Prostate gland (tissue), 2 donors: ENCODE data around the gene NRCAM. TPM values are rescaled to one million over a fixed set of nuclear protein-coding genes. Genes with fewer than 3 reads are reported as not detected.

Experiments used
- DNase-seq: peaks from one replicate; pipeline ENCODE4 v3.0.0-alpha.2; 2019; ENCODE audit warnings: low spot score
- H3K27ac ChIP-seq, 2 donors: fragments of 200-600 bp; sonication (generic); 2 replicates each; pipeline ENCODE4 v1.5.1; 2017 to 2019
- H3K27me3 ChIP-seq: fragments of 200-600 bp; sonication (generic); replicated peaks from 2 replicates; pipeline ENCODE4 v1.5.1; 2019; ENCODE audit not compliant: insufficient read depth
- H3K36me3 ChIP-seq, 2 donors: fragments of 200-600 bp; sonication (generic); 1 replicate in 1 of 2; 2 replicates in 1 of 2; pipeline versions ENCODE4 v1.5.1 to v1.8.1; 2017 to 2019
- H3K4me1 ChIP-seq: fragments of 200-600 bp; sonication (generic); replicated peaks from 2 replicates; pipeline ENCODE4 v1.5.1; 2019
- H3K4me3 ChIP-seq, 2 donors: fragments of 200-600 bp; sonication (generic); 2 replicates each; pipeline ENCODE4 v1.5.1; 2017 to 2019
- H3K9me3 ChIP-seq: fragments of 200-600 bp; sonication (generic); 2 replicates; pipeline ENCODE4 v1.5.1; 2017
- CTCF ChIP-seq, 4 experiments: fragments of 200-600 bp in 2 of 4; fragments of 450-650 bp in 2 of 4; sonication (generic) in 2 of 4; IDR thresholded peaks; 1 replicate in 3 of 4; 2 replicates in 1 of 4; pipeline ENCODE4 v1.5.1; 2016 to 2019; ENCODE audit warnings: antibody characterized with exemption in 4 of 4, mild to moderate bottlenecking in 2 of 4, moderate library complexity in 2 of 4
- POLR2A ChIP-seq: fragments of 450-650 bp; IDR thresholded peaks from one replicate; pipeline ENCODE4 v1.6.1; 2016; ENCODE audit warnings: antibody characterized with exemption, mild to moderate bottlenecking
- POLR2AphosphoS5 ChIP-seq: sonication (generic); formaldehyde crosslinking; IDR thresholded peaks from one replicate; pipeline ENCODE4 v1.6.1; 2017; ENCODE audit warnings: antibody characterized with exemption
- WGBS: methylation state at CpG from one replicate; pipeline ENCODE4 v1.1.5; 2018; 5-methylcytosine and 5-hydroxymethylcytosine counted together
- intact Hi-C: fragments of 100-400 bp; cut with DNase I; formaldehyde crosslinking; loops from one replicate; pipeline ENCODE4 v1.14.2; 2022
- total RNA-seq, 2 donors: library from RNA; depleted of rRNA; stranded (reverse); fragments of >200 nt; gene quantifications; one replicate each; pipeline ENCODE4 v1.1.0, GENCODE V29; 2016

NRCAM gene
- total RNA-seq, 2 donors from 2014 or later: 1.1 to 3.1 TPM

DNA sequence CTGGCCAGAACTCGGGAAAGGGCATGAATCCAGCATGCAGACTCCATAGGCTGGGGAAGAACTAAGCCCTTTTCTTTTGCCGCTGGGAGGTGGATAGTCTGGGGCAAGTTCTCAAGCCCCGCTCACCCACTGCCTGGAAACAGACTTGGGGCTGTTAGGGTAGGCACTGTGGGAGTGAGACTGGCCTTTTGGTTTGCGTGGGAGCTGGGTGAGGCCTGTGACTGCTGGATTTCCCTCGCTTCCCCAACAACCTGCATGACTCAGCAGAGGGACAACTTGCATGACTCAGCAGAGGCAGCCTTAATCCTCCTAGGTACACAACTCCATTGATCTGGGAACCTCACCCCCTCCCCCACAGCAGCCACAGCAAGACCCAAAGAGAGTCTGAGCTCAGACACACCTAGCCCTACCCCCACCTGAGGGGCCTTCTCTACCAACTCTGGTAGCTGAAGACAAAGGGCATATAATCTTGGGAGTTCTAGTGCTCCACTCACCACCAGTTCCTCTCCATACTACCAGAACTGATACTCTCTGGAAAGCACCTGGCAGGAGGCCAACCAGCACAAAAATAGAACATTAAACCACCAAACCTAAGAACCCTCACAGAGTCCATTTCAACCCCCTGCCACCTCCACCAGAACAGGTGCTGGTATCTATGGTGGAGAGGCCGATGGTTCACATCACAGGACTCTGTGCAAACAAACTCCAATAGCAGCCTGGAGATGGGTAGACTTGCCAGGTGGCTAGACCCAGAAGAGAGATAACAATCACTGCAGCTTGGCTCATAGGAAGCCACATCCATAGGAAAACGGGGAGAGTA is 244.6 kb downstream of the NRCAM start:
- no peak for TF ChIP-seq POLR2A
- TF ChIP-seq POLR2AphosphoS5: no peak
- TF ChIP-seq CTCF (IDR thresholded peaks at IDR 0.05): no peak
- Histone ChIP-seq H3K4me3 (no peak overlapping the region), H3K27me3 (no peaks in the 10 kb centered on the region), H3K36me3 (no peaks in the 10 kb centered on the region), H3K9me3 (no peaks in the 10 kb centered on the region), H3K4me1 (no peaks in the 10 kb centered on the region), H3K27ac (no peak overlapping the region)
- 83% methylated on average over 7 of the region's 7 CpGs for WGBS
- no peak for DNase-seq
- intact Hi-C loops: no loop called here

- H3K27ac ChIP-seq: no peak overlapping the region
- H3K36me3 ChIP-seq: no peaks in the 10 kb centered on the region
- TF ChIP-seq POLR2A: no peak
- no peak for TF ChIP-seq POLR2AphosphoS5
- TF ChIP-seq CTCF (IDR thresholded peaks at IDR 0.05): no peak
- H3K9me3 ChIP-seq: no peaks in the 10 kb centered on the region
- intact Hi-C loops: no loop called here
- no peak overlapping the region for H3K4me3 ChIP-seq
- no peaks in the 10 kb centered on the region for H3K27me3 ChIP-seq
- 75% methylated on average over 3 of the region's 3 CpGs for WGBS
- DNase-seq: no peak
- H3K4me1 ChIP-seq: no peaks in the 10 kb centered on the region
These were observed 245.4 kb downstream of the NRCAM start for GRCh38 chr7:108210796-108211195.

- no peaks in the 10 kb centered on the region for H3K27me3 ChIP-seq
- intact Hi-C loops: no loop called here
- no peak overlapping the region for H3K27ac ChIP-seq
- no peaks in the 10 kb centered on the region for H3K36me3 ChIP-seq
- TF ChIP-seq POLR2AphosphoS5 (no peak), CTCF (IDR thresholded peaks at IDR 0.05) (no peak), POLR2A (no peak)
- H3K4me3 ChIP-seq: no peak overlapping the region
- H3K4me1 ChIP-seq: no peaks in the 10 kb centered on the region
- DNase-seq: no peak
- no peaks in the 10 kb centered on the region for H3K9me3 ChIP-seq
These were observed 250.9 kb downstream of the NRCAM start for GRCh38 chr7:108205311-108205710.

GRCh38 chr7:108204281-108204796 is 251.9 kb downstream of the NRCAM start:
- 95% methylated on average over 8 of the region's 8 CpGs for WGBS

More at GRCh38 chr7:108204281-108204796, 251.9 kb downstream of the NRCAM start:
- DNase-seq: no peak
- no peak for TF ChIP-seq POLR2AphosphoS5
- no peak for TF ChIP-seq CTCF (IDR thresholded peaks at IDR 0.05)
- TF ChIP-seq POLR2A: no peak
- no peak overlapping the region for H3K4me3 ChIP-seq
- H3K27me3 ChIP-seq: no peaks in the 10 kb centered on the region
- no peaks in the 10 kb centered on the region for H3K36me3 ChIP-seq
- no peak overlapping the region for H3K27ac ChIP-seq
- intact Hi-C loops: no loop called here
- H3K4me1 ChIP-seq: no peaks in the 10 kb centered on the region
- H3K9me3 ChIP-seq: no peaks in the 10 kb centered on the region
